ENCODE data around the gene VIM.

DNA sequence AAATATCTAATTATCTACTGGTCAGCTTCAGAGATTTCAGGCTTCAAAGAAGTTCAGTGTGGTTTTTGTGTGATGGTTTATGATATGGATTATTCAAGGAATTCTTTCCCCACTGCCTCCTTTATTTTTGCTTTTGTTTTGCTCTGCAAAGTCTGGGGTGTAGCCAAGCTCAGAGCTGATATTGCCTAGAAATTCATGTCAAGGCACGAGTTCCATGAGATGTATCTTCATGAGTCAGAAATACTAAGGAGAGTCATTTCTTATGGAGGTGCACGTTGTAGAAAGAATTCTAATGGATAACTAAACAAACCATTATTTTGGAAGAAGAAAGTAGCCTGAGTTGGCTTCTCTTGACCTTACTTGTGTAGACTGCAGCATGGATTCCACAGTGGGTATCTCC lies 37.4 kb downstream of the VIM start:
- TF ChIP-seq POLR2A (IDR thresholded peaks at IDR 0.05), result no peak
- TF ChIP-seq, protein P1, sequence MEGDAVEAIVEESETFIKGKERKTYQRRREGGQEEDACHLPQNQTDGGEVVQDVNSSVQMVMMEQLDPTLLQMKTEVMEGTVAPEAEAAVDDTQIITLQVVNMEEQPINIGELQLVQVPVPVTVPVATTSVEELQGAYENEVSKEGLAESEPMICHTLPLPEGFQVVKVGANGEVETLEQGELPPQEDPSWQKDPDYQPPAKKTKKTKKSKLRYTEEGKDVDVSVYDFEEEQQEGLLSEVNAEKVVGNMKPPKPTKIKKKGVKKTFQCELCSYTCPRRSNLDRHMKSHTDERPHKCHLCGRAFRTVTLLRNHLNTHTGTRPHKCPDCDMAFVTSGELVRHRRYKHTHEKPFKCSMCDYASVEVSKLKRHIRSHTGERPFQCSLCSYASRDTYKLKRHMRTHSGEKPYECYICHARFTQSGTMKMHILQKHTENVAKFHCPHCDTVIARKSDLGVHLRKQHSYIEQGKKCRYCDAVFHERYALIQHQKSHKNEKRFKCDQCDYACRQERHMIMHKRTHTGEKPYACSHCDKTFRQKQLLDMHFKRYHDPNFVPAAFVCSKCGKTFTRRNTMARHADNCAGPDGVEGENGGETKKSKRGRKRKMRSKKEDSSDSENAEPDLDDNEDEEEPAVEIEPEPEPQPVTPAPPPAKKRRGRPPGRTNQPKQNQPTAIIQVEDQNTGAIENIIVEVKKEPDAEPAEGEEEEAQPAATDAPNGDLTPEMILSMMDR (IDR thresholded peaks at IDR 0.05), result no peak

All from adrenal gland (tissue), 5 donors.